ENCODE measurements around the gene ADGRB2.

The ADGRB2 gene

GRCh38 chr1:31768407-31768907, 4.3 kb upstream of the ADGRB2 start:
- in situ Hi-C loops (cut with MboI; ENCODE audit: low sequenced_read_pairs) = no loop called here

- in situ Hi-C loops (cut with MboI; ENCODE audit: low sequenced_read_pairs) = no loop called here
Measured at GRCh38 chr1:31767225-31767624, 3.1 kb upstream of the ADGRB2 start.

- in situ Hi-C loops (cut with MboI; ENCODE audit: low sequenced_read_pairs) = no loop called here
Measured at GRCh38 chr1:31765516-31765915, 1.4 kb upstream of the ADGRB2 start.

GRCh38 chr1:31765041-31765467, 914 bp upstream of the ADGRB2 start:
- in situ Hi-C loops (cut with MboI; ENCODE audit: low sequenced_read_pairs) = no loop called here

- in situ Hi-C loops (cut with MboI; ENCODE audit: low sequenced_read_pairs) = no loop called here
Measured at GRCh38 chr1:31763671-31764311, 349 bp downstream of the ADGRB2 start.

- in situ Hi-C loops (cut with MboI; ENCODE audit: low sequenced_read_pairs) = no loop called here
Measured at GRCh38 chr1:31762726-31763670, 1.1 kb downstream of the ADGRB2 start.

GRCh38 chr1:31762323-31762722, 1.8 kb downstream of the ADGRB2 start:
- in situ Hi-C loops (cut with MboI; ENCODE audit: low sequenced_read_pairs) = no loop called here

- in situ Hi-C loops (cut with MboI; ENCODE audit: low sequenced_read_pairs) = no loop called here
Measured at GRCh38 chr1:31761883-31762282, 2.3 kb downstream of the ADGRB2 start.

GRCh38 chr1:31760471-31761470, 3.4 kb downstream of the ADGRB2 start:
- in situ Hi-C loops (cut with MboI; ENCODE audit: low sequenced_read_pairs) = no loop called here

GRCh38 chr1:31759298-31760023, 4.7 kb downstream of the ADGRB2 start:
- in situ Hi-C loops (cut with MboI; ENCODE audit: low sequenced_read_pairs) = no loop called here

- in situ Hi-C loops (cut with MboI; ENCODE audit: low sequenced_read_pairs) = no loop called here
Measured at GRCh38 chr1:31758823-31759222, 5.3 kb downstream of the ADGRB2 start.

- in situ Hi-C loops (cut with MboI; ENCODE audit: low sequenced_read_pairs) = no loop called here
Measured at GRCh38 chr1:31757989-31758388, 6.2 kb downstream of the ADGRB2 start.

GRCh38 chr1:31757204-31757679, 6.9 kb downstream of the ADGRB2 start:
- in situ Hi-C loops (cut with MboI; ENCODE audit: low sequenced_read_pairs) = no loop called here

- in situ Hi-C loops (cut with MboI; ENCODE audit: low sequenced_read_pairs) = no loop called here
Measured at GRCh38 chr1:31756578-31756977, 7.6 kb downstream of the ADGRB2 start.

- in situ Hi-C loops (cut with MboI; ENCODE audit: low sequenced_read_pairs) = no loop called here
Measured at GRCh38 chr1:31755850-31756492, 8.2 kb downstream of the ADGRB2 start.

- in situ Hi-C loops (cut with MboI; ENCODE audit: low sequenced_read_pairs) = no loop called here
Measured at GRCh38 chr1:31755197-31755611, 8.9 kb downstream of the ADGRB2 start.

- in situ Hi-C loops (cut with MboI; ENCODE audit: low sequenced_read_pairs) = no loop called here
Measured at GRCh38 chr1:31754397-31754796, 9.7 kb downstream of the ADGRB2 start.

GRCh38 chr1:31753707-31754349, 10.3 kb downstream of the ADGRB2 start:
- in situ Hi-C loops (cut with MboI; ENCODE audit: low sequenced_read_pairs) = no loop called here

GRCh38 chr1:31752952-31753475, 11.1 kb downstream of the ADGRB2 start:
- in situ Hi-C loops (cut with MboI; ENCODE audit: low sequenced_read_pairs) = no loop called here

Measured in HL-60/S4 treated with phorbol 12-myristate 13-acetate at 8.2 ng/mL for 4 days and 3 days (cell line).